IMR-90 (cell line): ENCODE data around the gene UBE2O. TPM values are rescaled to one million over a fixed set of nuclear protein-coding genes. Genes with fewer than 3 reads are reported as not detected.

Source experiments
- ATAC-seq: fragments of 200-7000 bp; cut with Tn5 transposase; 2 replicates; pipeline ENCODE4 v1.9.1; 2020; ENCODE audit warnings: low read depth, mild to moderate bottlenecking, moderate library complexity
- BruUV-seq: library from RNA; stranded (reverse); fragments of 400-500 nt; replicated peaks from 2 replicates; lab custom pipeline; 2021; lab: Mats Ljungman, UMichigan
- CTCF ChIA-PET: fragments of 300-600 bp; formaldehyde crosslinking; extraction: SDS; loops from one replicate; lab custom pipeline; 2021; ENCODE audit warnings: antibody characterized with exemption; lab: Yijun Ruan, JAX
- POLR2A ChIA-PET: fragments of 300-600 bp; sonication (Branson Sonifier 250); formaldehyde crosslinking; loops from one replicate; lab custom pipeline; 2022; ENCODE audit warnings: antibody characterized with exemption; ENCODE audit not compliant: unreplicated experiment; lab: Charles Lee
- DNase-seq: peaks from one replicate; pipeline ENCODE4 v3.0.0; 2013
- H2AFZ ChIP-seq: replicated peaks from 2 replicates; pipeline ENCODE3; 2013; ENCODE audit warnings: low read length, mild to moderate bottlenecking; ENCODE audit not compliant: poor library complexity
- H2AK5ac ChIP-seq: 2 replicates; pipeline ENCODE4 v1.6.1; 2013; ENCODE audit warnings: low read depth, low read length, inconsistent platforms
- H2AK9ac ChIP-seq: replicated peaks from 2 replicates; pipeline ENCODE3; 2013; ENCODE audit warnings: mild to moderate bottlenecking, low read depth, low read length, moderate library complexity; ENCODE audit not compliant: poor library complexity
- H2BK120ac ChIP-seq: 2 replicates; pipeline ENCODE4 v1.6.1; 2013; ENCODE audit warnings: low read depth, low read length, inconsistent platforms
- H2BK15ac ChIP-seq: 3 replicates; pipeline ENCODE4 v1.6.1; 2013; ENCODE audit warnings: low read depth, low read length, inconsistent platforms
- H2BK20ac ChIP-seq: 2 replicates; pipeline ENCODE4 v1.6.1; 2013; ENCODE audit warnings: low read depth, mild to moderate bottlenecking, inconsistent platforms, low read length, moderate library complexity
- H2BK5ac ChIP-seq: 2 replicates; pipeline ENCODE4 v1.6.1; 2013; ENCODE audit warnings: mild to moderate bottlenecking, low read depth, low read length, inconsistent platforms; ENCODE audit not compliant: poor library complexity, severe bottlenecking
- H3K14ac ChIP-seq: replicated peaks from 2 replicates; pipeline ENCODE4 v1.6.1; 2013; ENCODE audit warnings: low read depth, low read length, inconsistent platforms
- H3K18ac ChIP-seq: 2 replicates; pipeline ENCODE4 v1.6.1; 2013; ENCODE audit warnings: low read depth, low read length, control low read depth
- H3K23ac ChIP-seq: 2 replicates; pipeline ENCODE4 v1.6.1; 2013; ENCODE audit warnings: low read depth, low read length, inconsistent platforms
- H3K27ac ChIP-seq: 2 replicates; pipeline ENCODE4 v1.5.1; 2013; ENCODE audit warnings: mild to moderate bottlenecking, control low read depth, low read length; ENCODE audit not compliant: insufficient read depth
- H3K27me3 ChIP-seq: 2 replicates; pipeline ENCODE4 v1.6.1; 2013; ENCODE audit warnings: low read length; ENCODE audit not compliant: control insufficient read depth, insufficient read depth
- H3K36me3 ChIP-seq: 2 replicates; pipeline ENCODE4 v1.6.1; 2013; ENCODE audit warnings: low read length, mixed read lengths; ENCODE audit not compliant: control insufficient read depth, insufficient read depth
- H3K4ac ChIP-seq: 2 replicates; pipeline ENCODE4 v1.6.1; 2013; ENCODE audit warnings: low read depth, low read length, inconsistent platforms
- H3K4me1 ChIP-seq: 2 replicates; pipeline ENCODE4 v1.6.1; 2013; ENCODE audit warnings: low read length, mixed read lengths; ENCODE audit not compliant: control insufficient read depth, insufficient read depth
- H3K4me2 ChIP-seq: 2 replicates; pipeline ENCODE4 v1.6.1; 2013; ENCODE audit warnings: low read depth, mild to moderate bottlenecking, control low read depth, low read length, moderate library complexity
- H3K4me3 ChIP-seq: 2 replicates; pipeline ENCODE4 v1.5.1; 2013; ENCODE audit warnings: low read depth, mild to moderate bottlenecking, control low read depth, low read length, moderate library complexity; ENCODE audit not compliant: insufficient read depth
- H3K56ac ChIP-seq: 2 replicates; pipeline ENCODE4 v1.6.1; 2013; ENCODE audit warnings: low read length, inconsistent platforms; ENCODE audit not compliant: insufficient read depth; ENCODE audit errors: extremely low read depth
- H3K79me1 ChIP-seq, 2 experiments: 2 replicates each; pipeline ENCODE4 v1.6.1; 2013; ENCODE audit warnings: low read length in 2 of 2, inconsistent platforms in 1 of 2, low read depth in 1 of 2
- H3K9ac ChIP-seq: 2 replicates; pipeline ENCODE4 v1.6.1; 2013; ENCODE audit warnings: low read depth, low read length, control low read depth
- H3K9me1 ChIP-seq: 2 replicates; pipeline ENCODE4 v1.6.1; 2013; ENCODE audit warnings: low read length, inconsistent platforms; ENCODE audit not compliant: insufficient read depth
- H3K9me3 ChIP-seq: 2 replicates; pipeline ENCODE4 v1.6.1; 2013; ENCODE audit warnings: low read length; ENCODE audit not compliant: control insufficient read depth, insufficient read depth
- H4K20me1 ChIP-seq: 2 replicates; pipeline ENCODE4 v1.6.1; 2013; ENCODE audit warnings: low read length, inconsistent platforms; ENCODE audit not compliant: insufficient read depth
- H4K5ac ChIP-seq: 2 replicates; pipeline ENCODE4 v1.6.1; 2013; ENCODE audit warnings: mild to moderate bottlenecking, low read depth, low read length, control low read depth
- H4K8ac ChIP-seq, 2 experiments: 2 replicates each; pipeline ENCODE4 v1.6.1; 2013; ENCODE audit warnings: low read depth in 2 of 2, low read length in 2 of 2, control low read depth in 1 of 2, inconsistent platforms in 1 of 2
- H4K91ac ChIP-seq: 2 replicates; pipeline ENCODE4 v1.6.1; 2013; ENCODE audit warnings: low read depth, low read length, inconsistent platforms; ENCODE audit not compliant: insufficient read depth
- CEBPB ChIP-seq: IDR thresholded peaks from 2 replicates; pipeline ENCODE4 v1.6.1; 2012; ENCODE audit warnings: low read depth, low read length, improper control_type of control experiment
- CHD1 ChIP-seq: IDR thresholded peaks from 2 replicates; pipeline ENCODE4 v1.6.1; 2012; ENCODE audit warnings: low read depth, low read length, improper control_type of control experiment
- CTCF ChIP-seq: conservative IDR thresholded peaks from 2 replicates; pipeline ENCODE4 v1.5.1; 2012; ENCODE audit warnings: mild to moderate bottlenecking, low read depth, low read length, improper control_type of control experiment
- FOS ChIP-seq: fragments of 150-350 bp; IDR thresholded peaks from 2 replicates; pipeline ENCODE4 v1.6.1; 2016; ENCODE audit warnings: low read depth, low read length
- MAFK ChIP-seq: IDR thresholded peaks from 2 replicates; pipeline ENCODE4 v1.6.1; 2012; ENCODE audit warnings: low read depth, low read length, improper control_type of control experiment
- RAD21 ChIP-seq: IDR thresholded peaks from 2 replicates; pipeline ENCODE4 v1.6.1; 2012; ENCODE audit warnings: low read length, improper control_type of control experiment
- SMC3 ChIP-seq: fragments of 150-350 bp; IDR thresholded peaks from 2 replicates; pipeline ENCODE4 v1.6.1; 2016; ENCODE audit warnings: low read depth, mild to moderate bottlenecking, antibody characterized with exemption, low read length, moderate library complexity
- USF2 ChIP-seq: fragments of 150-350 bp; IDR thresholded peaks from 2 replicates; pipeline ENCODE4 v1.6.1; 2017; ENCODE audit warnings: mild to moderate bottlenecking, antibody characterized with exemption, low read length, low read depth
- WGBS, 2 experiments: methylation state at CpG; one replicate each; pipeline versions ENCODE4 v1.1.5 to v1.1.7; 2013; ENCODE audit warnings: missing lambda C conversion rate in 2 of 2; ENCODE audit not compliant: insufficient read length in 1 of 2; ENCODE audit errors: extremely low coverage in 2 of 2; 5-methylcytosine and 5-hydroxymethylcytosine counted together
- dilution Hi-C: fragments of 300-500 bp; cut with HindIII; formaldehyde crosslinking; loops from one replicate; pipeline ENCODE4 v1.14.3; 2018; ENCODE audit warnings: low sequenced_read_pairs; ENCODE audit not compliant: unreplicated experiment
- in situ Hi-C: fragments of 300-500 bp; cut with MboI; formaldehyde crosslinking; loops from 3 replicates; pipeline ENCODE4 v1.14.3; 2019; ENCODE audit warnings: low sequenced_read_pairs, inconsistent platforms, mixed read lengths
- intact Hi-C: fragments of 100-400 bp; cut with micrococcal nuclease; formaldehyde crosslinking; loops from 2 replicates; pipeline ENCODE4 v1.10.0; 2022
- polyA plus RNA-seq, 3 experiments: library from polyadenylated mRNA; depleted of rRNA; stranded (reverse); fragments of >200 nt; gene quantifications; 2 replicates each; pipeline ENCODE4 v1.2.3, GENCODE V29; 2012; ENCODE audit warnings: low replicate concordance in 1 of 3
- total RNA-seq: library from RNA; depleted of rRNA; stranded (reverse); fragments of >200 nt; gene quantifications from 2 replicates; pipeline ENCODE4 v1.2.3, GENCODE V29; 2012

UBE2O gene
- total and polyA plus RNA-seq, 2 of the 4 experiments (the other 2 are of a cell fraction): 17.6 TPM

GRCh38 chr17:76458580-76459490 lies 5.9 kb upstream of the UBE2O start:
- no peak overlapping the region for H4K91ac ChIP-seq
- no peak overlapping the region for H3K4ac ChIP-seq
- no peaks in the 10 kb centered on the region for H4K20me1 ChIP-seq
- no peak overlapping the region for H2BK20ac ChIP-seq
- H3K27me3 ChIP-seq: no peaks in the 10 kb centered on the region
- no peak overlapping the region for H3K9ac ChIP-seq
- H2AFZ ChIP-seq: peak overlapping the region; percentile 69
- H2AK5ac ChIP-seq: peak overlapping the region; percentile 7; the same call in 1 of the 2 replicates
- no peaks in the 10 kb centered on the region for H3K9me3 ChIP-seq
- H3K14ac ChIP-seq: no peak overlapping the region
- intact Hi-C loops (loop anchor here (1.0 to 10.0 kb wide), 2 partner anchors 51 to 144 kb away; no protein-coding TSS in a partner anchor), dilution Hi-C loops (no loop called here), in situ Hi-C loops (loop anchor here (5.0 kb wide), 1 partner anchor 57 kb away; no protein-coding TSS in a partner anchor)
- no peak overlapping the region for H3K23ac ChIP-seq
- H2BK5ac ChIP-seq: no peak overlapping the region
- peak overlapping the region; percentile 57 for H2AK9ac ChIP-seq
- no peak overlapping the region for H4K8ac ChIP-seq
- no peak overlapping the region for H3K56ac ChIP-seq
- no peaks in the 10 kb centered on the region for H3K9me1 ChIP-seq
- no peak overlapping the region for H3K4me3 ChIP-seq
- 0% methylated on average over 1 of the region's 9 CpGs; no CpG with 5 or more reads in 1 of the 2 experiments for WGBS, 2 experiments
- no peaks in the 10 kb centered on the region for H3K79me1 ChIP-seq
- no peak overlapping the region for H3K4me2 ChIP-seq
- H3K27ac ChIP-seq: no peak overlapping the region
- H4K5ac ChIP-seq: no peak overlapping the region
- peak; percentile 92 for ATAC-seq
- H3K36me3 ChIP-seq: no peaks in the 10 kb centered on the region
- no TSS peak for BruUV-seq
- H3K4me1 ChIP-seq: peaks cover 4% of the 10 kb centered on the region; the same call in 1 of the 2 replicates
- no peak overlapping the region for H2BK120ac ChIP-seq
- DNase-seq: peak; percentile 64
- TF ChIP-seq SMC3 (peak; percentile 86), FOS (no peak), RAD21 (peak; percentile 80), MAFK (0 out of 2 replicates have a peak, but pooled peaks have one; percentile 33), CHD1 (no peak), CEBPB (no peak), USF2 (no peak), CTCF (peak; percentile 77)
- POLR2A ChIA-PET: no interaction called here
- no peak overlapping the region for H2BK15ac ChIP-seq
- CTCF ChIA-PET: interaction anchor here (0.5 to 1.6 kb wide), 10 partner anchors 21 to 89 kb away, joined by 3 to 8 read pairs (median 3); no protein-coding TSS in a partner anchor
- no peak overlapping the region for H3K18ac ChIP-seq
